Measurements from ENCODE around the gene AOX1.
"Not testable (repeated sequence)": the region's sequence is repeated elsewhere in the genome, so short reads cannot be mapped to it uniquely, and the experiment has no call there.

Gene AOX1

GRCh38 chr2:200670313-200670712 lies 84.5 kb downstream of the AOX1 start:
- no peak for DNase-seq

GRCh38 chr2:200670751-200671150 lies 84.9 kb downstream of the AOX1 start:
- no peak for DNase-seq

- no peak for DNase-seq
These were observed 87.4 kb downstream of the AOX1 start for GRCh38 chr2:200673191-200673590.

GRCh38 chr2:200674837-200675236 lies 89.0 kb downstream of the AOX1 start:
- DNase-seq, result no peak

GRCh38 chr2:200677171-200677570 lies 91.4 kb downstream of the AOX1 start:
- no peak for DNase-seq

GRCh38 chr2:200677721-200678532 lies 92.1 kb downstream of the AOX1 start:
- DNase-seq, result no peak

- no peak for DNase-seq
These were observed 93.3 kb downstream of the AOX1 start for GRCh38 chr2:200679127-200679526.

GRCh38 chr2:200679535-200679934 lies 93.7 kb downstream of the AOX1 start:
- DNase-seq, result no peak

GRCh38 chr2:200681697-200682096 lies 95.9 kb downstream of the AOX1 start:
- no peak for DNase-seq

GRCh38 chr2:200682407-200682806 lies 96.6 kb downstream of the AOX1 start:
- DNase-seq, result not testable (repeated sequence)

- no peak for DNase-seq
These were observed 102.4 kb downstream of the AOX1 start for GRCh38 chr2:200687922-200688920.

- no peak for DNase-seq
These were observed 103.3 kb downstream of the AOX1 start for GRCh38 chr2:200689115-200689514.

GRCh38 chr2:200693836-200694470 lies 108.1 kb downstream of the AOX1 start:
- DNase-seq, result no peak

GRCh38 chr2:200695191-200695590 lies 109.4 kb downstream of the AOX1 start:
- no peak for DNase-seq

- no peak for DNase-seq
These were observed 109.8 kb downstream of the AOX1 start for GRCh38 chr2:200695601-200696000.

- no peak for DNase-seq
These were observed 112.4 kb downstream of the AOX1 start for GRCh38 chr2:200698217-200698616.

- no peak for DNase-seq
These were observed 113.5 kb downstream of the AOX1 start for GRCh38 chr2:200699310-200699709.

- DNase-seq, result no peak
These were observed 115.0 kb downstream of the AOX1 start for GRCh38 chr2:200700856-200701255.

- DNase-seq, result no peak
These were observed 116.2 kb downstream of the AOX1 start for GRCh38 chr2:200702044-200702443.

- DNase-seq, result no peak
These were observed 116.9 kb downstream of the AOX1 start for GRCh38 chr2:200702646-200703118.

GRCh38 chr2:200703127-200703925 lies 117.5 kb downstream of the AOX1 start:
- peak; percentile 47 for DNase-seq

Measured in NCI-H1092 (cell line).